Kidney (tissue), 14 donors: ENCODE results near the gene HM13. TPM values are rescaled to one million over a fixed set of nuclear protein-coding genes. Genes with fewer than 3 reads are reported as not detected.

Source experiments
- DNase-seq, 5 donors: peaks; one replicate each; pipeline ENCODE4 v3.0.0-alpha.2; 2013 to 2020
- FAIRE-seq: peaks from 2 replicates; lab custom pipeline; 2012; peaks lifted over from hg19 to GRCh38; lab: Jason Lieb, UNC
- H3K27ac ChIP-seq, 2 donors: one replicate each; pipeline ENCODE4 v1.7.0; 2013; ENCODE audit warnings: low read depth in 2 of 2, low read length in 2 of 2, inconsistent platforms in 1 of 2
- H3K27me3 ChIP-seq: one replicate; pipeline ENCODE4 v1.7.1; 2013; ENCODE audit warnings: low read length, inconsistent platforms; ENCODE audit not compliant: control insufficient read depth, insufficient read depth
- H3K36me3 ChIP-seq, 3 donors: one replicate each; pipeline versions ENCODE4 v1.7.0 to v1.7.1; 2013; ENCODE audit warnings: low read length in 3 of 3, control low read depth in 1 of 3, inconsistent platforms in 1 of 3; ENCODE audit not compliant: insufficient read depth in 3 of 3, control insufficient read depth in 2 of 3
- H3K4me1 ChIP-seq, 3 donors: one replicate each; pipeline versions ENCODE4 v1.7.0 to v1.7.1; 2013; ENCODE audit warnings: low read length in 3 of 3, inconsistent platforms in 1 of 3, low read depth in 1 of 3; ENCODE audit not compliant: control insufficient read depth in 2 of 3, insufficient read depth in 2 of 3
- H3K4me3 ChIP-seq, 3 donors: one replicate each; pipeline versions ENCODE4 v1.7.0 to v1.8.1; 2013; ENCODE audit warnings: low read length in 3 of 3, control low read depth in 1 of 3, inconsistent platforms in 1 of 3
- H3K9ac ChIP-seq, 3 donors: one replicate each; pipeline versions ENCODE4 v1.7.0 to v1.7.1; 2013; ENCODE audit warnings: low read length in 3 of 3, control low read depth in 1 of 3, inconsistent platforms in 1 of 3
- H3K9me3 ChIP-seq, 3 donors: one replicate each; pipeline versions ENCODE4 v1.7.0 to v1.7.1; 2013; ENCODE audit warnings: low read length in 3 of 3, control low read depth in 1 of 3, inconsistent platforms in 1 of 3; ENCODE audit not compliant: control insufficient read depth in 2 of 3, insufficient read depth in 1 of 3
- intact Hi-C: fragments of 100-400 bp; cut with DNase I; formaldehyde crosslinking; loops from one replicate; pipeline ENCODE4 v1.11.1; 2022
- polyA plus RNA-seq: library from polyadenylated mRNA; stranded (reverse); fragments of 350-450 nt; fragmentation: Illumina TruSeq; extraction: RNeasy Lipid Tissue Mini Kit (QIAGEN cat#74804); gene quantifications from one replicate; pipeline ENCODE4 v1.2.3, GENCODE V29; 2014; ENCODE audit warnings: low read depth, low replicate concordance; ENCODE audit not compliant: insufficient read depth
- total RNA-seq: library from RNA; stranded (reverse); fragmentation: NEBNext Ultra II Directional; extraction: Animal tissue kit (Norgen Biotek cat#: 25700); gene quantifications from one replicate; pipeline ENCODE4 v1.2.1, GENCODE V29; 2021
- TF ChIP-seq, protein P1 (sequence below): IDR thresholded peaks from 3 replicates; pipeline ENCODE4 v1.5.1; 2012; ENCODE audit warnings: mild to moderate bottlenecking, moderate library complexity, borderline replicate concordance; ENCODE audit not compliant: insufficient read depth; ENCODE audit errors: extremely low read depth
- donor health status: control.
- donor health status: control.
- donor health status: control.
- donor health status: control.
- donor health status: control.
- donor health status: DM: yes; HTN: yes; CAD: no.
- donor health status: Normal renal cell carcinoma (clear cell type).

The HM13 gene
- total and polyA plus RNA-seq, 2 donors from 2014 or later: 154 to 174 TPM

DNA sequence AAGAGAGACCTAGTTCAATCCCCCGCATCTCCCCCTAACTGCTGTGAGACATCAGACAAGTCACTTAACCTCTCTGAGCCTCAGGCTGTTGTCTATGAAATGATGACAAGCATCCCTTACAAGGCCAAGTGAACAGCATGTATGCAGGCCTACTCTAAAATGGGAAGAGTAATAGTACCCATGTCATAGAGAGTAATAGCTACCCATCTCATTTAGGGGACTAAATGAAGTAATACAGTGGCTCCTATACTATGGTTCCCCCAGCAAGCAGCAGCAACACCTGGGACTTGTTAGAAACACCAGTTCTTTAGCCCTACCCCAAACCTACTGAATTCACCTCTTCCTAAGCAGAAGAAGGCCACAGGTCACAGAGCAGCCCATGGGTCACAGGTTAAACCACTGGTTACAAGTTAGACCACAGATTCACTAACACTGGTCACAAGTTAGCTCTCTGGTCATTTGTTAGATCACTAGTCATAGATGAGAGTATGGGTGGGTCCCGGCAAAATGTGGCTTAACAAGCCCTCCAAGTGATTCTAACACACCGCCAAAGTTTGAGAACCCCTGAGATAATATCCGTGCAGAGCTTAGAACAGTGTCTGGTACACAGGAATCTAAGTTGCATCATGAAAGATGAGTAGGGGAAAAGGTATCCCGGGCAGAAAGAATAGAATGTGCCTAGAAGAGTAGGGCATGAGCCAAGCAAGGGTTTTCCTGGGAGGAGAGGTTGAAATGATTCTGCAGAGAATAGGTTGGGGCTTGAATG lies 40.7 kb upstream of the HM13 start:
- FAIRE-seq (no peak), DNase-seq (no peak)
- peaks cover 0 to 10% (median 0%) of the 10 kb centered on the region in 3 donors for H3K4me1 ChIP-seq
- intact Hi-C loops: no loop called here
- no peaks in the 10 kb centered on the region for H3K36me3 ChIP-seq
- no peaks in the 10 kb centered on the region for H3K9me3 ChIP-seq
- H3K4me3 ChIP-seq: no peak overlapping the region
- no peak overlapping the region for H3K9ac ChIP-seq
- no peaks in the 10 kb centered on the region for H3K27me3 ChIP-seq
- TF ChIP-seq, protein P1, sequence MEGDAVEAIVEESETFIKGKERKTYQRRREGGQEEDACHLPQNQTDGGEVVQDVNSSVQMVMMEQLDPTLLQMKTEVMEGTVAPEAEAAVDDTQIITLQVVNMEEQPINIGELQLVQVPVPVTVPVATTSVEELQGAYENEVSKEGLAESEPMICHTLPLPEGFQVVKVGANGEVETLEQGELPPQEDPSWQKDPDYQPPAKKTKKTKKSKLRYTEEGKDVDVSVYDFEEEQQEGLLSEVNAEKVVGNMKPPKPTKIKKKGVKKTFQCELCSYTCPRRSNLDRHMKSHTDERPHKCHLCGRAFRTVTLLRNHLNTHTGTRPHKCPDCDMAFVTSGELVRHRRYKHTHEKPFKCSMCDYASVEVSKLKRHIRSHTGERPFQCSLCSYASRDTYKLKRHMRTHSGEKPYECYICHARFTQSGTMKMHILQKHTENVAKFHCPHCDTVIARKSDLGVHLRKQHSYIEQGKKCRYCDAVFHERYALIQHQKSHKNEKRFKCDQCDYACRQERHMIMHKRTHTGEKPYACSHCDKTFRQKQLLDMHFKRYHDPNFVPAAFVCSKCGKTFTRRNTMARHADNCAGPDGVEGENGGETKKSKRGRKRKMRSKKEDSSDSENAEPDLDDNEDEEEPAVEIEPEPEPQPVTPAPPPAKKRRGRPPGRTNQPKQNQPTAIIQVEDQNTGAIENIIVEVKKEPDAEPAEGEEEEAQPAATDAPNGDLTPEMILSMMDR: no peak
- H3K27ac ChIP-seq: no peak overlapping the region

DNA sequence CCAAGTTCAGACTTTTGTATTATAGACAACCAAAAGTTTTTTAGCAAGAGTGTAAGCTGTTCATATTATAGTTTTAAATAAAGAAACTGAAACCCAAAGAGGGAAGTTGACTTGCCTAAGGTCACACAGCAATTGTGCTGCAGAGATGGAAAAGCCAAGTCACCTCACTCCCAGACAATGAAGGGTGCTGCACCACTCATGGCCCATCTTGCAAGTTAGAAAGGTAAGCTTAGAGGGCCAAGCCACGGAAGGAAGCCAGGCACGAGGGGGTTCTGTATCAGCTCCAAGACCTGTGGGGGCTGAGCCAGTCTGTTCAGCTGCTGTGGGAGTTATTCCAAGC lies 40.2 kb upstream of the HM13 start:
- Histone ChIP-seq H3K9me3 (no peaks in the 10 kb centered on the region), H3K4me3 (no peak overlapping the region), H3K4me1 (peaks cover 0 to 10% (median 0%) of the 10 kb centered on the region in 3 donors), H3K9ac (no peak overlapping the region), H3K36me3 (no peaks in the 10 kb centered on the region), H3K27me3 (no peaks in the 10 kb centered on the region), H3K27ac (no peak overlapping the region)
- TF ChIP-seq, protein P1: no peak
- FAIRE-seq: no peak
- no peak for DNase-seq
- intact Hi-C loops: no loop called here

DNA sequence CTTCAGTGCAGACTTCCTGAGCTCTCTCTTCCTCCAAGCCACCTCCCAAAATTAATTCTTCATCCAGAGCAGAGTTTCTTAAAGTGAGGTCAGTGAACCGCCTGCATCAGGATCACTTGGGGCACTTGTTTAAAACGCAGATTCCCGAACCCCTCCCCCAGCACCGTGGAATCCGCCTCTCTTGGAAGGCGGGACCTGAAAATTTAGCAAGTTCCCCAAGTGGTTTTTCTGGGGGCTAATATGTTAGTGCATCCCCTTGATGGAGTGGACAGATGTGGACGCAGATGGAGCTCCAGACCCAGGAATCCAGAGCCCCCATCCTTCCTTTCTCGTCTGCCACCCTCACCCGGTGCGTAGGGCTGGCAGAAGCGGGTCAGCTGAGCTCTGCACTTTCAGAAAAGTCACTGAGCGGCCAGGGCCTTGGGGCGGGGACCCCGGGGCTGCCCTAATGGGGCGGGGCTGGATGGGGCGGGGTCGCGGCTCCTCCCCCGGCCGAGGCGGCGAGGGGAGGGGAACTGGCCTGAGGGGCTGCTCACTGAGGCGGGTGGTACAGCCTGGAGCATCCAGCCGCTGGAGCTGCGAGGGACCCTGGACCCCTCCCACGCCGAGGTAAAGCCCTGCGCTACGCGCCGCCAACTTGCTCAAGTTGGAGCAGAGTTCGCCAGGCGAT lies 39.3 kb upstream of the HM13 start, which contains the start of the genes DEFB124 and REM1:
DEFB124 (minus strand) TSS at position 370 of the 670 bp plus-strand sequence. CDS start 2,114 bp downstream, outside the sequence.
REM1 (plus strand) TSS at position 531 of the 670 bp plus-strand sequence. CDS start 1,158 bp downstream, outside the sequence.
- peak; percentile 49 to 79 (median 72) for DNase-seq
- Histone ChIP-seq H3K9me3 (no peaks in the 10 kb centered on the region), H3K36me3 (no peaks in the 10 kb centered on the region), H3K4me1 (peaks cover 0 to 10% (median 0%) of the 10 kb centered on the region in 3 donors), H3K9ac (peak within 1 kb of the TSS in 1 of 3 donors; percentile 40), H3K27me3 (no peaks in the 10 kb centered on the region), H3K27ac (no peak within 1 kb of the TSS), H3K4me3 (peak within 1 kb of the TSS; percentile 16 to 53 (median 42))
- intact Hi-C loops: no loop called here
- TF ChIP-seq, protein P1: no peak
- FAIRE-seq: no peak
